ENCODE measurements around the gene C3orf70.

Gene C3orf70

GRCh38 chr3:185041540-185041939, 111.3 kb downstream of the C3orf70 start:
- TF ChIP-seq CTCF (conservative IDR thresholded peaks at IDR 0.05; ENCODE audit: low read depth, low read length), result no peak
- DNase-seq (ENCODE audit: low read depth), result no peak
- H3K4me3 ChIP-seq (ENCODE audit: low read length), result no peak overlapping the region

GRCh38 chr3:185040425-185040824, 112.4 kb downstream of the C3orf70 start:
- H3K4me3 ChIP-seq (ENCODE audit: low read length), result no peak overlapping the region
- TF ChIP-seq CTCF (conservative IDR thresholded peaks at IDR 0.05; ENCODE audit: low read depth, low read length), result no peak
- DNase-seq (ENCODE audit: low read depth), result no peak

GRCh38 chr3:185037801-185038200, 115.1 kb downstream of the C3orf70 start:
- no peak overlapping the region for H3K4me3 ChIP-seq (ENCODE audit: low read length)
- no peak for TF ChIP-seq CTCF (conservative IDR thresholded peaks at IDR 0.05; ENCODE audit: low read depth, low read length)
- DNase-seq (ENCODE audit: low read depth), result no peak

GRCh38 chr3:185030951-185031350, 121.9 kb downstream of the C3orf70 start:
- no peak for DNase-seq (ENCODE audit: low read depth)
- H3K4me3 ChIP-seq (ENCODE audit: low read length), result no peak overlapping the region
- no peak for TF ChIP-seq CTCF (conservative IDR thresholded peaks at IDR 0.05; ENCODE audit: low read depth, low read length)

- H3K4me3 ChIP-seq (ENCODE audit: low read length), result no peak overlapping the region
- no peak for DNase-seq (ENCODE audit: low read depth)
- no peak for TF ChIP-seq CTCF (conservative IDR thresholded peaks at IDR 0.05; ENCODE audit: low read depth, low read length)
Observed at GRCh38 chr3:185030399-185030798, 122.5 kb downstream of the C3orf70 start.

GRCh38 chr3:185029086-185029485, 123.8 kb downstream of the C3orf70 start:
- no peak overlapping the region for H3K4me3 ChIP-seq (ENCODE audit: low read length)
- TF ChIP-seq CTCF (conservative IDR thresholded peaks at IDR 0.05; ENCODE audit: low read depth, low read length), result no peak

GRCh38 chr3:185028121-185028520, 124.7 kb downstream of the C3orf70 start:
- DNase-seq (ENCODE audit: low read depth), result no peak
- H3K4me3 ChIP-seq (ENCODE audit: low read length), result no peak overlapping the region
- no peak for TF ChIP-seq CTCF (conservative IDR thresholded peaks at IDR 0.05; ENCODE audit: low read depth, low read length)

More at GRCh38 chr3:185029086-185029485, 123.8 kb downstream of the C3orf70 start:
- DNase-seq (ENCODE audit: low read depth), result no peak
